ENCODE data around the gene HMCN1. TPM values are rescaled to one million over a fixed set of nuclear protein-coding genes. Genes with fewer than 3 reads are reported as not detected.

HMCN1 gene
- total RNA-seq, 2 donors from 2014 or later: 6.5 to 7.4 TPM

DNA sequence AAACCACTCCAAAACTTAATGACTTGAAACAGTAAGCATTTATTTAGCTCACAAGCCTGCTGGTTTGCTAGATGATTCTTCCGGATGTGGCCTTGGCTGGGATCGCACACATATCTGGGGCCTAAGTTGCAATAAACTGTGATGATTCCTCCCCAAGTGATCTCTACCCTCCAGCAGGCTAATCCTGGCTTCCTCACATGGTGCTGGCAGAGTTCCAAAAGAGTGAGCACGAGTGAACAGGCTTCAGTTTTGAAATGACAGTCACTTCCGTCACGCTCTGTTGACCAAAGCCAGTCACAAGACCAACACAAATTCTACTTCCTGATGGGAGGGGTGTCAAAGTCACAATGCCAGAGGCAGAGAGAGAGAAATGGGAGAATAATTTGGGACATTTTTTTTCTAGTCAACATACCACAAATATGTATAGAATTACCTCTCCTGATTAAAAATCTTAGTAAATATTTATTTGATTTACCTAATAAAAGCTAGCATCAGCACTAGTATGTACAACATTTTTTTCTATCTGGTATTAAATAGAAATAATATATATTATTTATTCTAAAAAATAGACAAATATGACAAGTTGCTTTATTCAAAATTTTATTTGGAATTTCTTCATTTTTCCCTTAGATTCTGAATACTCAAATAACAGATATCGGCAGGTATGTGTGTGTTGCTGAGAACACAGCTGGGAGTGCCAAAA is 348.2 kb downstream of the HMCN1 start:
- Histone ChIP-seq H3K27me3 (ENCODE audit: control insufficient read depth, insufficient read depth, low read length, poor library complexity, severe bottlenecking) (no peaks in the 10 kb centered on the region), H3K27ac (ENCODE audit: low read depth, low read length) (no peak overlapping the region), H3K36me3 (ENCODE audit: control insufficient read depth, insufficient read depth, low read length) (no peaks in the 10 kb centered on the region), H3K9me3 (ENCODE audit: control insufficient read depth, low read length) (no peaks in the 10 kb centered on the region), H3K9ac (ENCODE audit: extremely low read depth, low read length, poor library complexity, severe bottlenecking) (no peak overlapping the region), H3K4me1 (ENCODE audit: control insufficient read depth, insufficient read depth, low read length) (no peaks in the 10 kb centered on the region), H3K4me3 (ENCODE audit: low read length) (no peak overlapping the region)
- no peaks in the 10 kb centered on the region for H3K27me3 Mint-ChIP-seq (ENCODE audit: insufficient read depth)
- no peak overlapping the region for H3K4me3 Mint-ChIP-seq
- no peaks in the 10 kb centered on the region for H3K9me3 Mint-ChIP-seq
- TF ChIP-seq, protein P1, sequence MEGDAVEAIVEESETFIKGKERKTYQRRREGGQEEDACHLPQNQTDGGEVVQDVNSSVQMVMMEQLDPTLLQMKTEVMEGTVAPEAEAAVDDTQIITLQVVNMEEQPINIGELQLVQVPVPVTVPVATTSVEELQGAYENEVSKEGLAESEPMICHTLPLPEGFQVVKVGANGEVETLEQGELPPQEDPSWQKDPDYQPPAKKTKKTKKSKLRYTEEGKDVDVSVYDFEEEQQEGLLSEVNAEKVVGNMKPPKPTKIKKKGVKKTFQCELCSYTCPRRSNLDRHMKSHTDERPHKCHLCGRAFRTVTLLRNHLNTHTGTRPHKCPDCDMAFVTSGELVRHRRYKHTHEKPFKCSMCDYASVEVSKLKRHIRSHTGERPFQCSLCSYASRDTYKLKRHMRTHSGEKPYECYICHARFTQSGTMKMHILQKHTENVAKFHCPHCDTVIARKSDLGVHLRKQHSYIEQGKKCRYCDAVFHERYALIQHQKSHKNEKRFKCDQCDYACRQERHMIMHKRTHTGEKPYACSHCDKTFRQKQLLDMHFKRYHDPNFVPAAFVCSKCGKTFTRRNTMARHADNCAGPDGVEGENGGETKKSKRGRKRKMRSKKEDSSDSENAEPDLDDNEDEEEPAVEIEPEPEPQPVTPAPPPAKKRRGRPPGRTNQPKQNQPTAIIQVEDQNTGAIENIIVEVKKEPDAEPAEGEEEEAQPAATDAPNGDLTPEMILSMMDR (conservative IDR thresholded peaks at IDR 0.05): no peak
- H3K36me3 Mint-ChIP-seq (ENCODE audit: low read depth): no peaks in the 10 kb centered on the region
- WGBS, 2 experiments (ENCODE audit: insufficient coverage in 1 of 2, insufficient read length in 1 of 2): 90 to 93% methylated on average over 3 to 6 of the region's 6 CpGs
- H3K4me1 Mint-ChIP-seq: no peaks in the 10 kb centered on the region
- no peak overlapping the region for H3K27ac Mint-ChIP-seq
- DNase-seq: no peak

DNA sequence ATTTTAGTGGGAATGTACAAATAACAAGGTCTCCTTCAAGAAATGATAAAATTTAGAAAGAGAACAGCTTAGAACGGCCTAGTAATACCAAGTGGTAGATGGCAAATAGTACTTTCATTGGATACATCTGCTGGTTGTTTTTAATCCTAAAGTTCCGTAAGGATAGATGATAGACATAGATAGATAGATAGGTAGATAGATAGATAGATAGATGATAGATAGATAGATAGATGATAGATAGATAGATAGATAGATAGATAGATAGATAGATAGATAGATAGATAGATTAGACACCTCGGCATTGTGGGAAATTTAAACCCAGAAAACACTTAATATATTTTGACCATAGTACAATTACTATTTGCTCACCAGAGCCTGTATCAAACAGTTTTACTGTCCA is 352.4 kb downstream of the HMCN1 start:
- no peaks in the 10 kb centered on the region for H3K4me1 ChIP-seq (ENCODE audit: control insufficient read depth, insufficient read depth, low read length)
- H3K36me3 ChIP-seq (ENCODE audit: control insufficient read depth, insufficient read depth, low read length): no peaks in the 10 kb centered on the region
- no peaks in the 10 kb centered on the region for H3K9me3 ChIP-seq (ENCODE audit: control insufficient read depth, low read length)
- Mint-ChIP-seq H3K36me3 (ENCODE audit: low read depth) (no peaks in the 10 kb centered on the region), H3K4me3 (no peak overlapping the region), H3K27ac (no peak overlapping the region), H3K4me1 (no peaks in the 10 kb centered on the region), H3K27me3 (ENCODE audit: insufficient read depth) (no peaks in the 10 kb centered on the region), H3K9me3 (no peaks in the 10 kb centered on the region)
- no peaks in the 10 kb centered on the region for H3K27me3 ChIP-seq (ENCODE audit: control insufficient read depth, insufficient read depth, low read length, poor library complexity, severe bottlenecking)
- no peak overlapping the region for H3K4me3 ChIP-seq (ENCODE audit: low read length)
- H3K9ac ChIP-seq (ENCODE audit: extremely low read depth, low read length, poor library complexity, severe bottlenecking): no peak overlapping the region
- no peak overlapping the region for H3K27ac ChIP-seq (ENCODE audit: low read depth, low read length)
- 92 to 95% methylated on average over 2 of the region's 3 CpGs for WGBS, 2 experiments (ENCODE audit: insufficient coverage in 1 of 2, insufficient read length in 1 of 2)
- TF ChIP-seq, protein P1 (conservative IDR thresholded peaks at IDR 0.05): no peak
- no peak for DNase-seq

DNA sequence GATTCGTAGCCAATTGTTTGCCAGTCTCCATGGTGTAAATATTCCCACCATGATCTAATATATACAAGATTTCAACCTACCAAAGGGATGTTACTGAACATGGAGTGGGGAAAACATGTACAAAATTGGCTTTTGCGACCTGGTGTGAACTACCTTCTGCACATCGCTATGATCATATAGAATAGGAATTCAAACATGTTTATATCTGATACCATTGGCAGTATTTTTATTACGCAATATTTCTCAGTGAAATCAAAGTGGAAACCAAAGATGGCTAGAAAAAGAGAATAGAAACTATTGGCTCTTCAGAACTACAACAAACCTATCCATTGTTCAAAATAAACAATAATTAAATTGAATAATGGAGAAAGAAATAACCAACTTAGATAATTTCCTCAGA is 355.7 kb downstream of the HMCN1 start:
- Histone ChIP-seq H3K36me3 (ENCODE audit: control insufficient read depth, insufficient read depth, low read length) (no peaks in the 10 kb centered on the region), H3K4me1 (ENCODE audit: control insufficient read depth, insufficient read depth, low read length) (no peaks in the 10 kb centered on the region), H3K27ac (ENCODE audit: low read depth, low read length) (no peak overlapping the region), H3K9me3 (ENCODE audit: control insufficient read depth, low read length) (no peaks in the 10 kb centered on the region), H3K9ac (ENCODE audit: extremely low read depth, low read length, poor library complexity, severe bottlenecking) (no peak overlapping the region), H3K4me3 (ENCODE audit: low read length) (no peak overlapping the region), H3K27me3 (ENCODE audit: control insufficient read depth, insufficient read depth, low read length, poor library complexity, severe bottlenecking) (no peaks in the 10 kb centered on the region)
- DNase-seq: no peak
- no peaks in the 10 kb centered on the region for H3K9me3 Mint-ChIP-seq
- 95% methylated on average over 4 of the region's 4 CpGs; no CpG with 5 or more reads in 1 of the 2 experiments for WGBS, 2 experiments (ENCODE audit: insufficient coverage in 1 of 2, insufficient read length in 1 of 2)
- no peaks in the 10 kb centered on the region for H3K4me1 Mint-ChIP-seq
- no peak overlapping the region for H3K4me3 Mint-ChIP-seq
- no peaks in the 10 kb centered on the region for H3K27me3 Mint-ChIP-seq (ENCODE audit: insufficient read depth)
- no peaks in the 10 kb centered on the region for H3K36me3 Mint-ChIP-seq (ENCODE audit: low read depth)
- TF ChIP-seq, protein P1 (conservative IDR thresholded peaks at IDR 0.05): no peak
- no peak overlapping the region for H3K27ac Mint-ChIP-seq

All from endodermal cell (in vitro differentiated cells).